ENCODE results near the gene CDKL2.

CDKL2 gene

DNA sequence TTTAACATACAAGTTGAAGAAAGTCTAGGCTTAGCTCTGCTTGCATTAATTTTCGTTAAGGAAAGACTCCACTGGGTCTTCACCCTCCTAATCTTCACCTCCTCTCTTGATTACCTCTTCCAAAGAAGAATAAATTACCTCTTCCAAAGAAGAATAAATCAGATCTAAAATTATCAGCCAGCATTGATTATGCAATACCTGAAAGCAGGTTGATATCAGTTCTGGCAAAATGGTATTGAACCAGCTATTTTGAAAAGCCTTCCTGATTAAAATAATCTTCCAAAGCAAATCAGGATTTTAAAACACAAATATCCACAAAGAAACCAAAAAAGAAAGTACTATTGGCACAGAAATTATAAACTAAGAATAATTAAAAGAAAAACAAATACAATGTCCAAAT, 36.9 kb downstream of the CDKL2 start:
- Histone ChIP-seq H3K4me1 (ENCODE audit: insufficient read depth, insufficient read length) (no peaks in the 10 kb centered on the region), H3K9ac (ENCODE audit: insufficient read length, low read depth) (no peak overlapping the region), H3K27me3 (ENCODE audit: insufficient read depth, insufficient read length) (no peaks in the 10 kb centered on the region), H3K4me3 (ENCODE audit: insufficient read length, low read depth) (no peak overlapping the region), H3K9me3 (ENCODE audit: insufficient read depth, low read length) (no peaks in the 10 kb centered on the region), H3K36me3 (ENCODE audit: insufficient read depth, insufficient read length, low read length) (no peaks in the 10 kb centered on the region)
- TF ChIP-seq SUZ12 (IDR thresholded peaks at IDR 0.05; ENCODE audit: extremely low read depth, insufficient read depth, insufficient read length) (no peak), YY1 (IDR thresholded peaks at IDR 0.05; ENCODE audit: insufficient read depth, insufficient read length) (no peak), ZNF274 (IDR thresholded peaks at IDR 0.05; ENCODE audit: low read depth, low read length) (no peak)
- no peak for DNase-seq (ENCODE audit: low read depth, low spot score)

DNA sequence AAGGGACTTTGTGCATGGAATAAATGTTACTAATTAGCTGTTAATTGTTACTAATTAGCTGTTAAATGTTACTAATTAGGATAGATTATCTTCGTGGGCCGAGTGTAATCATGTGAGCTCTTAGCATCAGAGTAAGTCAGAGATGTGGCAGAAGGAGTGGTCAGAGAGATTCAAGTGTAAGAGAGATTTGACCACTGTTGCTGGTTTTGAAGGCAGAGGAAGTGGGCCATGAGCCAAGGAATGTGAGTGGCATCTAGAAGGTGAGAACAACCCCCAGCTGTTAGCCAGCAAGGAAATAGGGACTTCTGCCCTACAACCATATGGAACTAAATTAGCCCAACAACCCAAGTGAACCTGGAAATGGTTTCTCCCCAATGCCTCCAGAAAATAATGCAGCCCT, 46.3 kb downstream of the CDKL2 start:
- Histone ChIP-seq H3K27me3 (ENCODE audit: insufficient read depth, insufficient read length) (no peaks in the 10 kb centered on the region), H3K9me3 (ENCODE audit: insufficient read depth, low read length) (no peaks in the 10 kb centered on the region; the same call in 1 of the 2 replicates), H3K4me1 (ENCODE audit: insufficient read depth, insufficient read length) (no peaks in the 10 kb centered on the region), H3K4me3 (ENCODE audit: insufficient read length, low read depth) (no peak overlapping the region), H3K36me3 (ENCODE audit: insufficient read depth, insufficient read length, low read length) (no peaks in the 10 kb centered on the region), H3K9ac (ENCODE audit: insufficient read length, low read depth) (no peak overlapping the region)
- DNase-seq (ENCODE audit: low read depth, low spot score), result no peak
- TF ChIP-seq YY1 (IDR thresholded peaks at IDR 0.05; ENCODE audit: insufficient read depth, insufficient read length), result no peak
- TF ChIP-seq ZNF274 (IDR thresholded peaks at IDR 0.05; ENCODE audit: low read depth, low read length), result no peak
- TF ChIP-seq SUZ12 (IDR thresholded peaks at IDR 0.05; ENCODE audit: extremely low read depth, insufficient read depth, insufficient read length), result no peak

DNA sequence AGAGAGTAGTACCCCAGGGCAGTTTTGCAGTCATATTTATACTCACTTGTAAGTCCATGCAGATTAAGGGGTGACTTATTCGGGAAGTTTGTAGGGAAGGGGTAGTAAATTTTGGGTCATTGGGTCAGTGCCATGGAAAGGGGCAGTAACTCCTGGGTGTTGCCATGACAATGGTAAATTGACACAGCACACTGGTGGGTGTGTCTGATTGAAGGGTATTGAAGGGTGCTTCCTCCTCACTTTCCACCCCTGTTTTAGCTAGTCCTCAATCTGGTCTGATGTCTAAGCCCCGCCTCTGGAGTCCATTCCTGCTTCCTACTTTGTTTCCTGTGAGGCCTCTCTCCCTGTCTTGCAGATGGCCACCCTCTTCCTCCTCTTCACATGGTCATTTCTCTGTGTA, 62.6 kb downstream of the CDKL2 start:
- Histone ChIP-seq H3K9me3 (ENCODE audit: insufficient read depth, low read length) (peaks cover 11% of the 10 kb centered on the region; the same call in 1 of the 2 replicates), H3K4me3 (ENCODE audit: insufficient read length, low read depth) (no peak overlapping the region), H3K4me1 (ENCODE audit: insufficient read depth, insufficient read length) (no peaks in the 10 kb centered on the region), H3K36me3 (ENCODE audit: insufficient read depth, insufficient read length, low read length) (peaks cover 2% of the 10 kb centered on the region), H3K27me3 (ENCODE audit: insufficient read depth, insufficient read length) (no peaks in the 10 kb centered on the region), H3K9ac (ENCODE audit: insufficient read length, low read depth) (no peak overlapping the region)
- DNase-seq (ENCODE audit: low read depth, low spot score), result no peak
- no peak for TF ChIP-seq YY1 (IDR thresholded peaks at IDR 0.05; ENCODE audit: insufficient read depth, insufficient read length)
- TF ChIP-seq SUZ12 (IDR thresholded peaks at IDR 0.05; ENCODE audit: extremely low read depth, insufficient read depth, insufficient read length), result no peak
- TF ChIP-seq ZNF274 (IDR thresholded peaks at IDR 0.05; ENCODE audit: low read depth, low read length), result no peak

DNA sequence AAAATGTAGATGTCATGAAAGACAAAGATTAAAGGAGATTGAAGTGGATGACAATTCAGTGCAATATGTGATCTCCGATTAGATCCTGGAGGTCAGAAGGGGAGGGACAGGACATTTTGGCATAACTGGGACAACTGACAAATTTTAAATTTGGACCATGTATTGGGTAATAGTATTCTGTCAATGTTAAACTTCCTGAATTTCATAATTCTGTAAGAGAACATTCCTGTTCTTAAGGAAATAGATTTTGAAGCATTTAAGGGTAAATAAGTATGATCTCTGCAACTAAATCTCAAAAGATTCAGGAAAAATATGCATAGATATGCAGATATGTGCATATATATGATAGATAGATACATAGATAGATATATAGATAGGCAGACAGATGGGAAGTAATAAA, 63.4 kb downstream of the CDKL2 start:
- TF ChIP-seq YY1 (IDR thresholded peaks at IDR 0.05; ENCODE audit: insufficient read depth, insufficient read length), result no peak
- no peak for TF ChIP-seq ZNF274 (IDR thresholded peaks at IDR 0.05; ENCODE audit: low read depth, low read length)
- TF ChIP-seq SUZ12 (IDR thresholded peaks at IDR 0.05; ENCODE audit: extremely low read depth, insufficient read depth, insufficient read length), result no peak
- no peak overlapping the region for H3K9ac ChIP-seq (ENCODE audit: insufficient read length, low read depth)
- DNase-seq (ENCODE audit: low read depth, low spot score), result no peak
- peaks cover 11% of the 10 kb centered on the region; the same call in 1 of the 2 replicates for H3K9me3 ChIP-seq (ENCODE audit: insufficient read depth, low read length)
- no peak overlapping the region for H3K4me3 ChIP-seq (ENCODE audit: insufficient read length, low read depth)
- H3K4me1 ChIP-seq (ENCODE audit: insufficient read depth, insufficient read length), result no peaks in the 10 kb centered on the region
- no peaks in the 10 kb centered on the region for H3K27me3 ChIP-seq (ENCODE audit: insufficient read depth, insufficient read length)
- H3K36me3 ChIP-seq (ENCODE audit: insufficient read depth, insufficient read length, low read length), result peaks cover 2% of the 10 kb centered on the region

DNA sequence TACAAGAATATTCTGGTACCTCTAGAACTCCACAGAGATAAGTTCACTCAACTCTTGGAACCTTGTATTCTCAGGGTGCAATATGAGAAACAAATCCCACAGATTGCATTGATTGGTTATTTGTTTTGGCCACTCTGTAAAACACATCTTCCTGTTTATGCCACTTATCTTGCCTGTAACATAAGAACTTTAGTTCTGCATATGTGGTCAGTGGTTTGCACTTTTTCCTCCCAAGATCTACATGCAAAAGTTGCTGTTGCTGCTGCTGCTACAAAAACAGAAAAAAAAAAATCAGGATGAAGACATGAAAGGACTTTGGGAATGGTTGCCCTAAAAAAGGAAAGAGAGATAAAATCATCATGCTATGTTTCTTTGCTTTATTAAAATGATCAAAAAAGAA, 64.8 kb downstream of the CDKL2 start:
- Histone ChIP-seq H3K9me3 (ENCODE audit: insufficient read depth, low read length) (peaks cover 11% of the 10 kb centered on the region; the same call in 1 of the 2 replicates), H3K9ac (ENCODE audit: insufficient read length, low read depth) (no peak overlapping the region), H3K4me3 (ENCODE audit: insufficient read length, low read depth) (no peak overlapping the region), H3K4me1 (ENCODE audit: insufficient read depth, insufficient read length) (no peaks in the 10 kb centered on the region), H3K27me3 (ENCODE audit: insufficient read depth, insufficient read length) (no peaks in the 10 kb centered on the region), H3K36me3 (ENCODE audit: insufficient read depth, insufficient read length, low read length) (peaks cover 2% of the 10 kb centered on the region)
- no peak for TF ChIP-seq SUZ12 (IDR thresholded peaks at IDR 0.05; ENCODE audit: extremely low read depth, insufficient read depth, insufficient read length)
- TF ChIP-seq ZNF274 (IDR thresholded peaks at IDR 0.05; ENCODE audit: low read depth, low read length), result no peak
- TF ChIP-seq YY1 (IDR thresholded peaks at IDR 0.05; ENCODE audit: insufficient read depth, insufficient read length), result no peak
- DNase-seq (ENCODE audit: low read depth, low spot score), result no peak

DNA sequence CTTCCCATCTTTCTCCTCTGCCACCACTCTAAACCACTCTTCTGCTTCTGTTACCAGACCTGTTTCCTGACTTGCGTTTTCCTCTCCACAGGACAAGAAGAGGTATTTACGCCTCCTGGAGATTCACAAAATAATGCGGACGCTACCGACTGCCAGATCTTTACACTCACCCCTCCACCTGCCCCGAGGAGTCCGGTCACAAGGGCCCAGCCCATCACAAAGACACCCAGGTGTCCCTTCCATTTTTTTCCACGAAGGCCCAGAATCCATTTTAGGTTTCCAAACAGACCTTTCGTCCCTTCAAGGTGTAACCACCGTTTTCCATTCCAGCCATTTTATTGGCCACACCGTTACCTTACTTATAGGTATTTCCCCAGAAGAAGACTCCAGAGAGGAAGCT, 66.3 kb downstream of the CDKL2 start:
- Histone ChIP-seq H3K27me3 (ENCODE audit: insufficient read depth, insufficient read length) (no peaks in the 10 kb centered on the region), H3K4me1 (ENCODE audit: insufficient read depth, insufficient read length) (no peaks in the 10 kb centered on the region), H3K36me3 (ENCODE audit: insufficient read depth, insufficient read length, low read length) (peaks cover 2% of the 10 kb centered on the region), H3K4me3 (ENCODE audit: insufficient read length, low read depth) (no peak overlapping the region), H3K9me3 (ENCODE audit: insufficient read depth, low read length) (peaks cover 11% of the 10 kb centered on the region; the same call in 1 of the 2 replicates), H3K9ac (ENCODE audit: insufficient read length, low read depth) (no peak overlapping the region)
- DNase-seq (ENCODE audit: low read depth, low spot score), result no peak
- TF ChIP-seq YY1 (IDR thresholded peaks at IDR 0.05; ENCODE audit: insufficient read depth, insufficient read length), result no peak

DNA sequence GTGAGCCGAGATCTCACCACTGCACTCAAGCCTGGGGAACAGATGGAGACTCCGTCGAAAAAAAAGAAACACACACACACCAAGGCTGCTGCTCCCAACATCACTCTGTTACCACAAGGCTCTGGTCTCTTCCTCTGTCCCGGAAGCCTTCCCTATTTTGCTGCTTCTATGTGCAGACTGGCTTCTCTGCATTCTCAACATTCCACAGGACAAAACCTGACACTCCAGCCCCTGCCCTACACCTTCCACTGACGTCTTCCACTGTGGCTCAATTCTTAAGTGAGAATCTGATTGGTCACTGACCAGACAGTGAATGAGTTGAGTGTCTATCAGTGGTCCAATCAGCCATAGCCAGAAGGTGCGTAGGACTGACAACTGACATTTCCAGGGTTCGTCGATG, 68.5 kb downstream of the CDKL2 start:
- Histone ChIP-seq H3K4me3 (ENCODE audit: insufficient read length, low read depth) (no peak overlapping the region), H3K27me3 (ENCODE audit: insufficient read depth, insufficient read length) (no peaks in the 10 kb centered on the region), H3K4me1 (ENCODE audit: insufficient read depth, insufficient read length) (no peaks in the 10 kb centered on the region), H3K9me3 (ENCODE audit: insufficient read depth, low read length) (no peaks in the 10 kb centered on the region), H3K9ac (ENCODE audit: insufficient read length, low read depth) (no peak overlapping the region), H3K36me3 (ENCODE audit: insufficient read depth, insufficient read length, low read length) (peaks cover 2% of the 10 kb centered on the region)
- no peak for TF ChIP-seq SUZ12 (IDR thresholded peaks at IDR 0.05; ENCODE audit: extremely low read depth, insufficient read depth, insufficient read length)
- no peak for TF ChIP-seq ZNF274 (IDR thresholded peaks at IDR 0.05; ENCODE audit: low read depth, low read length)
- TF ChIP-seq YY1 (IDR thresholded peaks at IDR 0.05; ENCODE audit: insufficient read depth, insufficient read length), result no peak
- peak; percentile 27 for DNase-seq (ENCODE audit: low read depth, low spot score)

DNA sequence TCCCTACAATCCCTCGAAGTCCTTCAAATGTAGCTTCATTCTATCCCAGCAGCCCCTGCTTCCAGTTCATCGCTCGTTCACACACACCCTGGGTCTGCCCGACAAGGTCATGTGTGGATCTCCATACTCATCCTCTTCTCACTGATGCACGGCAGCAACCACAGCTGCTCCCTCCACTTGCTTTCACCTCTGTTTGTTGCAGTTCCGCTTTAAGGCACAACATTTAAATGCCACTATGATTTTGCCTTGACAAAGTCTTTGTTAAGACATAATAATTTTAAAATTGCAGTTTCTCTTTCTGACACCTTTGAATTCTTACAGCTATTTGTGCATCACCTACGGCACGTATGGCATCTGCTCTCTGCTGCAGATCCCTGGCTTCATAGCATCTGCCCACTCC, 72.6 kb downstream of the CDKL2 start:
- Histone ChIP-seq H3K9me3 (ENCODE audit: insufficient read depth, low read length) (no peaks in the 10 kb centered on the region), H3K36me3 (ENCODE audit: insufficient read depth, insufficient read length, low read length) (no peaks in the 10 kb centered on the region), H3K9ac (ENCODE audit: insufficient read length, low read depth) (no peak overlapping the region), H3K4me3 (ENCODE audit: insufficient read length, low read depth) (no peak overlapping the region), H3K27me3 (ENCODE audit: insufficient read depth, insufficient read length) (no peaks in the 10 kb centered on the region), H3K4me1 (ENCODE audit: insufficient read depth, insufficient read length) (no peaks in the 10 kb centered on the region)
- no peak for TF ChIP-seq YY1 (IDR thresholded peaks at IDR 0.05; ENCODE audit: insufficient read depth, insufficient read length)
- TF ChIP-seq ZNF274 (IDR thresholded peaks at IDR 0.05; ENCODE audit: low read depth, low read length), result no peak
- no peak for TF ChIP-seq SUZ12 (IDR thresholded peaks at IDR 0.05; ENCODE audit: extremely low read depth, insufficient read depth, insufficient read length)
- DNase-seq (ENCODE audit: low read depth, low spot score), result no peak

All from NT2/D1 (cell line).